Mesenchymal stem cell (in vitro differentiated cells and primary cell): ENCODE measurements around the gene FAHD1.
"Not testable (repeated sequence)": the region's sequence is repeated elsewhere in the genome, so short reads cannot be mapped to it uniquely, and the experiment has no call there.

ENCODE experiments used
- DNase-seq: peaks from one replicate; pipeline ENCODE4 v3.0.0-alpha.2; 2013
- H2AFZ ChIP-seq: one replicate; pipeline ENCODE4 v1.6.1; 2013; ENCODE audit warnings: low read depth, mild to moderate bottlenecking, control low read depth, inconsistent platforms, low read length, moderate library complexity
- H2AK5ac ChIP-seq: 2 replicates; pipeline ENCODE4 v1.6.1; 2013; ENCODE audit warnings: low read length, moderate library complexity, mild to moderate bottlenecking, inconsistent platforms; ENCODE audit not compliant: severe bottlenecking
- H2BK120ac ChIP-seq: one replicate; pipeline ENCODE4 v1.6.1; 2013; ENCODE audit warnings: low read depth, mild to moderate bottlenecking, inconsistent platforms, low read length, moderate library complexity
- H2BK12ac ChIP-seq, 2 experiments: one replicate each; pipeline ENCODE4 v1.6.1; 2013; ENCODE audit warnings: inconsistent platforms in 2 of 2, low read length in 2 of 2, mild to moderate bottlenecking in 2 of 2, moderate library complexity in 2 of 2, control low read depth in 1 of 2
- H2BK15ac ChIP-seq: one replicate; pipeline ENCODE4 v1.6.1; 2013; ENCODE audit warnings: mild to moderate bottlenecking, low read depth, inconsistent platforms; ENCODE audit not compliant: poor library complexity, severe bottlenecking
- H2BK5ac ChIP-seq: 2 replicates; pipeline ENCODE4 v1.6.1; 2013; ENCODE audit warnings: low read depth, mild to moderate bottlenecking, low read length, control low read depth, inconsistent platforms; ENCODE audit not compliant: poor library complexity, severe bottlenecking
- H3K14ac ChIP-seq, 2 experiments: one replicate each; pipeline ENCODE4 v1.6.1; 2013; ENCODE audit warnings: inconsistent platforms in 2 of 2, low read length in 2 of 2, control low read depth in 1 of 2, mild to moderate bottlenecking in 1 of 2, moderate library complexity in 1 of 2
- H3K18ac ChIP-seq, 2 experiments: one replicate each; pipeline ENCODE4 v1.6.1; 2013; ENCODE audit warnings: inconsistent platforms in 2 of 2, low read length in 2 of 2, control low read depth in 1 of 2, low read depth in 1 of 2, mild to moderate bottlenecking in 1 of 2
- H3K23ac ChIP-seq, 2 experiments: one replicate each; pipeline ENCODE4 v1.6.1; 2013; ENCODE audit warnings: inconsistent platforms in 2 of 2, low read length in 2 of 2, mild to moderate bottlenecking in 2 of 2, moderate library complexity in 2 of 2, control low read depth in 1 of 2
- H3K27ac ChIP-seq: 2 replicates; pipeline ENCODE4 v1.5.1; 2013; ENCODE audit warnings: mild to moderate bottlenecking, moderate library complexity, low read length, control low read depth, inconsistent platforms; ENCODE audit not compliant: poor library complexity, severe bottlenecking
- H3K27me3 ChIP-seq, 2 experiments: 2 replicates each; pipeline versions ENCODE4 v1.6.1 to v1.7.0; 2013; ENCODE audit warnings: low read length in 2 of 2, mild to moderate bottlenecking in 2 of 2, moderate library complexity in 2 of 2, control low read depth in 1 of 2, inconsistent platforms in 1 of 2; ENCODE audit not compliant: control insufficient read depth in 1 of 2, insufficient read depth in 1 of 2
- H3K36me3 ChIP-seq, 2 experiments: 2 replicates each; pipeline versions ENCODE4 v1.6.1 to v1.7.0; 2013; ENCODE audit warnings: low read length in 2 of 2, control low read depth in 1 of 2, inconsistent platforms in 1 of 2, low read depth in 1 of 2, mild to moderate bottlenecking in 1 of 2; ENCODE audit not compliant: insufficient read depth in 2 of 2, control insufficient read depth in 1 of 2
- H3K4ac ChIP-seq, 2 experiments: one replicate each; pipeline ENCODE4 v1.6.1; 2013; ENCODE audit warnings: inconsistent platforms in 2 of 2, low read length in 2 of 2, mild to moderate bottlenecking in 2 of 2, moderate library complexity in 2 of 2, control low read depth in 1 of 2, low read depth in 1 of 2
- H3K4me1 ChIP-seq: 2 replicates; pipeline ENCODE4 v1.6.1; 2013; ENCODE audit warnings: low read depth, low read length, control low read depth; ENCODE audit not compliant: control insufficient read depth, insufficient read depth
- H3K4me2 ChIP-seq: 2 replicates; pipeline ENCODE4 v1.6.1; 2013; ENCODE audit warnings: low read length, mild to moderate bottlenecking, inconsistent platforms; ENCODE audit not compliant: poor library complexity, severe bottlenecking
- H3K4me3 ChIP-seq, 2 experiments: 2 replicates each; pipeline versions ENCODE4 v1.5.1 to v1.7.0; 2013; ENCODE audit warnings: low read length in 2 of 2, mild to moderate bottlenecking in 2 of 2, control low read depth in 1 of 2, low read depth in 1 of 2; ENCODE audit not compliant: insufficient read depth in 1 of 2
- H3K79me1 ChIP-seq: replicated peaks from 2 replicates; pipeline ENCODE4 v1.6.1; 2013; ENCODE audit warnings: mild to moderate bottlenecking, control low read depth, low read length, inconsistent platforms; ENCODE audit not compliant: poor library complexity, severe bottlenecking
- H3K9ac ChIP-seq: 2 replicates; pipeline ENCODE4 v1.7.0; 2013; ENCODE audit warnings: mild to moderate bottlenecking, low read length, moderate library complexity
- H3K9me3 ChIP-seq: 2 replicates; pipeline ENCODE4 v1.7.0; 2013; ENCODE audit warnings: mild to moderate bottlenecking, low read length; ENCODE audit not compliant: control insufficient read depth
- H4K8ac ChIP-seq: one replicate; pipeline ENCODE4 v1.6.1; 2013; ENCODE audit warnings: inconsistent platforms, mild to moderate bottlenecking, low read length, moderate library complexity
- H4K91ac ChIP-seq: one replicate; pipeline ENCODE4 v1.6.1; 2013; ENCODE audit warnings: mild to moderate bottlenecking, low read length, inconsistent platforms
- WGBS: methylation state at CpG from one replicate; pipeline ENCODE4 v1.1.7; 2013; ENCODE audit warnings: mixed read lengths; 5-methylcytosine and 5-hydroxymethylcytosine counted together

FAHD1 gene

DNA sequence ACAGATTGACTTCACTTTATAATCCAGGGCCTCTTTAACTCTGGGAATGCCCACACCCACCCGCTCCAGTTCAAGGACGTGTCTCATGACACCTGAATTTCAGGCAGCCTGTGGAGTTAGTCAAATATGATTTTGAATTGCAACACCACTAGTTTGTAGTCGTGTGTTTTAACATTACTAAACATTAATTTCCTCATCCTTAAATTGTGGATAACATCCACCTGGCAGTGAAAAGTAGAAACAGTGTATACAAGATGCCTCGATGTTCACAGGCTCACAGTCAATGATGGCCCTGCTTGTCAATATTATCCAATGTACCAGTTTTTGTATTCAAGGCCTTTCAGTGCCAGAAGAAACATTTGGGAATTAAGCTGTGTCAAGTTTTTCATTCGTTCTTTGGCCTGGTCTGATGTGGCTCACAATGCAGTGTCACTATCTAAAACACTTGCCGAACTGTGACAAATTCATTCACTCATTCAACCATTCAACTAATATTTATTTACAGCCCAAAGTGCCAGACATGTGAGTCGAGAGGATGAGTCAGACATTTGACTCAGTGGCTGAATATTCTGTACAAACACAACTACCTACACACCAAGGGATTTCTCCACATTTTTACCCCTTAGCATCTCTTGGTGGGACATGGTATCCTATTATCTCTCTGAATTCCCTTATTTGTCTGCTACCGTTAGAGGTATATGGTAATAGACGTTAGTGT is 43.5 kb downstream of the FAHD1 start:
- Histone ChIP-seq H3K36me3 (no peaks in the 10 kb centered on the region), H3K27me3 (peaks cover 0 to 34% of the 10 kb centered on the region in 2 experiments), H2BK120ac (no peak overlapping the region), H3K27ac (peak overlapping the region; percentile 18), H3K4me3 (no peak overlapping the region), H3K4me1 (peaks cover 14% of the 10 kb centered on the region), H4K91ac (no peak overlapping the region), H2AK5ac (no peak overlapping the region), H3K23ac (no peak overlapping the region), H3K4ac (no peak overlapping the region), H3K14ac (no peak overlapping the region), H3K9me3 (no peaks in the 10 kb centered on the region), H2BK12ac (no peak overlapping the region), H3K79me1 (no peaks in the 10 kb centered on the region), H2BK5ac (no peak overlapping the region), H3K9ac (no peak overlapping the region), H4K8ac (no peak overlapping the region), H3K4me2 (no peak overlapping the region), H2BK15ac (no peak overlapping the region), H2AFZ (no peak overlapping the region), H3K18ac (no peak overlapping the region)
- peak; percentile 75 for DNase-seq
- WGBS, result 31% methylated on average over 5 of the region's 9 CpGs

DNA sequence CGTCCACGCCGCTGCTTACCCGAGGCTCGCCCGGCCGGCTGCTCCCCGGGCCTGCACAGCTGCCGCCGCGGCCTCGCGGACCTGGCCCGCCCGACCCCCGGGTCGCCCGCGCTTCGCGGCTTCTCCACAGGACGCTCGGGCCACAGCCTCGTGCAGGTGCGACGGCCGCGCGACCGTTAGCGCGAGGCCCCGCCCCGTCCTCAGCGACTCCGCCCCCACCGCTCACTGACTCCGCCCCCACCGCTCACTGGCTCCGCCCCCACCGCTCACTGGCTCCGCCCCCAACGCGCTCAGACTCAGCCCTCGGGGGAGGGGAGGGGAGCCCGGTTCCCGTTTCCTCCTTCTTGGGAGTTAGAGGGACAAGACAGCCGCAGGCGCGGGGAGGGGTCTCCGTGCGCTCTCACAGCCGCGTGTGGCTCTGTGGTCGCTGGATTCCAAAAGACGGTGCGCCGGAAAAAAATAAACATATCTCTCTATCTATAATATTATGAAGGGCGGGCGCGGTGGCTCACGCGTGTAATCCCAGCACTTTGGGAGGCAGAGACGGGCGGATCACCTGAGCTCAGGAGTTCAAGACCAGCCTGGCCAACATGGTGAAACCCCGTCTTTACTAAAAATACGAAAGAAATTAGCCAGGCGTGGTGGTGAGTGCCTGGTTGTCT is 45.1 kb downstream of the FAHD1 start, which contains the start of gene MEIOB:
MEIOB (minus strand) TSS at position 191 of the 662 bp plus-strand sequence. CDS start 3,989 bp downstream, outside the sequence.
- peak; percentile 39 for DNase-seq
- no peaks in the 10 kb centered on the region for H3K9me3 ChIP-seq
- no peaks in the 10 kb centered on the region for H3K36me3 ChIP-seq
- peak within 1 kb of the TSS; percentile 37 for H4K8ac ChIP-seq
- H3K4me3 ChIP-seq, result peak within 1 kb of the TSS; percentile 23 to 36
- H2AFZ ChIP-seq, result peak within 1 kb of the TSS; percentile 51
- H2BK15ac ChIP-seq, result no peak within 1 kb of the TSS
- H3K14ac ChIP-seq, result peak within 1 kb of the TSS in 1 of 2 experiments; percentile 28
- peak within 1 kb of the TSS; percentile 77 for H3K4me2 ChIP-seq
- no peak within 1 kb of the TSS for H3K4ac ChIP-seq
- peak within 1 kb of the TSS; percentile 18 for H3K27ac ChIP-seq
- peaks cover under 1 to 35% of the 10 kb centered on the region in 2 experiments for H3K27me3 ChIP-seq
- H2BK12ac ChIP-seq, result no peak within 1 kb of the TSS
- no peak within 1 kb of the TSS for H3K23ac ChIP-seq
- H3K9ac ChIP-seq, result no peak within 1 kb of the TSS
- no peak within 1 kb of the TSS for H2BK5ac ChIP-seq
- no peak within 1 kb of the TSS for H2BK120ac ChIP-seq
- no peak within 1 kb of the TSS for H4K91ac ChIP-seq
- no peak within 1 kb of the TSS for H2AK5ac ChIP-seq
- no peak within 1 kb of the TSS for H3K18ac ChIP-seq
- 11% methylated on average over 37 of the region's 68 CpGs for WGBS
- peaks cover 14% of the 10 kb centered on the region for H3K4me1 ChIP-seq
- no peaks in the 10 kb centered on the region for H3K79me1 ChIP-seq

DNA sequence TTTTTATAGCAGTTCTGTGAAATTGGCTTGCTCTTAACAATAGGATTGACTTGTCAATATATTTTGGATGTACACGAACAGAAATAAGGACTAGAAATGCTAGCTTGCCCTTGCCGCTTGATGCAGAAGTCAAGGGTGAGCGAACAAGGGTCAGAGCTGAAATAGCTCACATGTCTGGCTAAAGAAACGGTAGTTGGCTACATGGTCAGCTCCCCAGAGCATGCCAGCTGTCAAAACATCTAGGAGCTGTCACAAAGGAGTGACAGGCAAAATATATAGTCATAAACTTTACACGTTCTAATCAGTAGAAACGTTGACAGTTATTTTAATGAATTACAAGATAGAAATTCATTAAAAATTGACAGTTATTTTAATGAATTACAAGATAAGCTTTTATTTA is 47.8 kb downstream of the FAHD1 start:
- H3K18ac ChIP-seq, result no peak overlapping the region
- peaks cover 5 to 57% of the 10 kb centered on the region in 2 experiments for H3K27me3 ChIP-seq
- no peak overlapping the region for H4K8ac ChIP-seq
- no peak overlapping the region for H2BK12ac ChIP-seq
- no peaks in the 10 kb centered on the region for H3K36me3 ChIP-seq
- no peak overlapping the region for H2AFZ ChIP-seq
- H3K23ac ChIP-seq, result no peak overlapping the region
- no peak for DNase-seq
- H3K27ac ChIP-seq, result no peak overlapping the region
- H2AK5ac ChIP-seq, result no peak overlapping the region
- H3K4me1 ChIP-seq, result peaks cover 14% of the 10 kb centered on the region
- no peak overlapping the region for H4K91ac ChIP-seq
- no peaks in the 10 kb centered on the region for H3K9me3 ChIP-seq
- no peak overlapping the region for H3K14ac ChIP-seq
- 71% methylated on average over 4 of the region's 6 CpGs for WGBS
- peak overlapping the region; percentile 40 for H3K4me2 ChIP-seq
- H3K9ac ChIP-seq, result no peak overlapping the region
- H2BK15ac ChIP-seq, result no peak overlapping the region
- H2BK5ac ChIP-seq, result no peak overlapping the region
- H3K4ac ChIP-seq, result no peak overlapping the region
- H2BK120ac ChIP-seq, result no peak overlapping the region
- H3K79me1 ChIP-seq, result no peaks in the 10 kb centered on the region
- no peak overlapping the region for H3K4me3 ChIP-seq

DNA sequence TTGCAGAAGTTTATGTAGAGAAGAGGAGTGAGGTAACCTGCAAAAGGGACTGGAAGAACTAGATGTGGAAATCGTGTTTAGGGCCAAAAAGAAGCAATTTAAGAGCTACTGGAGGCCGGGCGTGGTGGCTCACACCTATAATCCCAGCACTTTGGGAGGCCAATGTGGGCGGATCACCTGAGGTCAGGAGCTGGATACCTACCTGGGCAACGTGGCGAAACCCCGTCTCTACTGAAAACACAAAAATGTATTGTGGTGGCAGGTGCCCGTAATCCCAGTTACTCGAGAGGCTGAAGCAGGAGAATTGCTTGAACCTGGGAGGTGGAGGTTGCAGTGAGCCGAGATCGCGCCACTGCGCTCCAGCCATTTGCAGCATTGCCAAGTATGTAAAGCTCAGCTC is 49.1 kb downstream of the FAHD1 start:
- not testable (repeated sequence) for H3K36me3 ChIP-seq

More for the DNA sequence above, 49.1 kb downstream of the FAHD1 start:
- not testable (repeated sequence) for H2BK15ac ChIP-seq, H4K91ac ChIP-seq, H2AFZ ChIP-seq, H3K9ac ChIP-seq, H3K9me3 ChIP-seq, H2BK12ac ChIP-seq, DNase-seq, H2AK5ac ChIP-seq, H3K27ac ChIP-seq, H3K23ac ChIP-seq, H3K4ac ChIP-seq, H2BK120ac ChIP-seq, H3K14ac ChIP-seq, H3K79me1 ChIP-seq, H2BK5ac ChIP-seq, H3K18ac ChIP-seq, H3K4me3 ChIP-seq, H3K4me2 ChIP-seq, H4K8ac ChIP-seq
- H3K4me1 ChIP-seq, result peaks cover 14% of the 10 kb centered on the region
- peaks cover 5 to 60% of the 10 kb centered on the region in 2 experiments for H3K27me3 ChIP-seq
- 86% methylated on average over 10 of the region's 13 CpGs for WGBS
